ENCODE data around the gene CP. TPM values are rescaled to one million over a fixed set of nuclear protein-coding genes. Genes with fewer than 3 reads are reported as not detected.
A peak's percentile ranks its signal among the peaks of the same experiment; 100 is the strongest.

CP gene
- total and polyA plus RNA-seq, 12 donors, result 1.3 to 22.7 (median 3.5) TPM

DNA sequence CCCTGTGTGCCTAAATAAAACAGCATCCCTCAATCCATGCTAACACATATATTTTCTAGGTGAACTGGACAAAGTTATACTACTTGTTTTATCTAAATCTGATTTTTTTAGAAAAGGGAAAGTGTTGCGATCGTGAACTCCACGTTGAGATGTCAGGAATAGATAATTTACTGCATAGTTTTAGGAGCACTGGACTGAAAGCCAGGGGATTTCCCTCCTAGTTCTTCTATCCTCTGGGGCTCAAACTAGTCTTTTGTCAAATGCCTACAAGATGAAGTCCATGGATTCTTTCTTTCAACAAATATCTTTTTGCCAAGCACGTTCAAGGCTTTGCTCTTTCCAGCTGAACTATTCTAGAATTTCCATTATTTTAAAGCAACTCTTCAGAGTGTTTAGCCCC, 92.8 kb downstream of the CP start:
- H3K36me3 ChIP-seq, result no peaks in the 10 kb centered on the region
- TF ChIP-seq, protein P1, sequence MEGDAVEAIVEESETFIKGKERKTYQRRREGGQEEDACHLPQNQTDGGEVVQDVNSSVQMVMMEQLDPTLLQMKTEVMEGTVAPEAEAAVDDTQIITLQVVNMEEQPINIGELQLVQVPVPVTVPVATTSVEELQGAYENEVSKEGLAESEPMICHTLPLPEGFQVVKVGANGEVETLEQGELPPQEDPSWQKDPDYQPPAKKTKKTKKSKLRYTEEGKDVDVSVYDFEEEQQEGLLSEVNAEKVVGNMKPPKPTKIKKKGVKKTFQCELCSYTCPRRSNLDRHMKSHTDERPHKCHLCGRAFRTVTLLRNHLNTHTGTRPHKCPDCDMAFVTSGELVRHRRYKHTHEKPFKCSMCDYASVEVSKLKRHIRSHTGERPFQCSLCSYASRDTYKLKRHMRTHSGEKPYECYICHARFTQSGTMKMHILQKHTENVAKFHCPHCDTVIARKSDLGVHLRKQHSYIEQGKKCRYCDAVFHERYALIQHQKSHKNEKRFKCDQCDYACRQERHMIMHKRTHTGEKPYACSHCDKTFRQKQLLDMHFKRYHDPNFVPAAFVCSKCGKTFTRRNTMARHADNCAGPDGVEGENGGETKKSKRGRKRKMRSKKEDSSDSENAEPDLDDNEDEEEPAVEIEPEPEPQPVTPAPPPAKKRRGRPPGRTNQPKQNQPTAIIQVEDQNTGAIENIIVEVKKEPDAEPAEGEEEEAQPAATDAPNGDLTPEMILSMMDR (IDR thresholded peaks at IDR 0.05), result no peak
- WGBS, 2 donors, result 8 to 16% methylated on average over 4 of the region's 4 CpGs
- H3K27ac ChIP-seq, result peak overlapping the region in 9 of 10 donors; percentile 60 to 90 (median 84)
- H3K27me3 ChIP-seq, result no peaks in the 10 kb centered on the region
- H3K9me3 ChIP-seq, result no peaks in the 10 kb centered on the region
- intact Hi-C loops (cut with DNase I), result loop anchor here in 7 of 10 donors (2.0 to 10.0 kb wide), 6 partner anchors 144 to 376 kb away; partner anchors contain the start of gene TM4SF4 (in 1 of the 7)
- ATAC-seq (peak in 3 of 8 donors; percentile 5 to 12 (median 6)), DNase-seq (no peak)
- peaks cover 0 to 32% (median 27%) of the 10 kb centered on the region in 9 donors for H3K4me1 ChIP-seq
- peak overlapping the region; percentile 42 to 99 (median 88) for H3K4me3 ChIP-seq

DNA sequence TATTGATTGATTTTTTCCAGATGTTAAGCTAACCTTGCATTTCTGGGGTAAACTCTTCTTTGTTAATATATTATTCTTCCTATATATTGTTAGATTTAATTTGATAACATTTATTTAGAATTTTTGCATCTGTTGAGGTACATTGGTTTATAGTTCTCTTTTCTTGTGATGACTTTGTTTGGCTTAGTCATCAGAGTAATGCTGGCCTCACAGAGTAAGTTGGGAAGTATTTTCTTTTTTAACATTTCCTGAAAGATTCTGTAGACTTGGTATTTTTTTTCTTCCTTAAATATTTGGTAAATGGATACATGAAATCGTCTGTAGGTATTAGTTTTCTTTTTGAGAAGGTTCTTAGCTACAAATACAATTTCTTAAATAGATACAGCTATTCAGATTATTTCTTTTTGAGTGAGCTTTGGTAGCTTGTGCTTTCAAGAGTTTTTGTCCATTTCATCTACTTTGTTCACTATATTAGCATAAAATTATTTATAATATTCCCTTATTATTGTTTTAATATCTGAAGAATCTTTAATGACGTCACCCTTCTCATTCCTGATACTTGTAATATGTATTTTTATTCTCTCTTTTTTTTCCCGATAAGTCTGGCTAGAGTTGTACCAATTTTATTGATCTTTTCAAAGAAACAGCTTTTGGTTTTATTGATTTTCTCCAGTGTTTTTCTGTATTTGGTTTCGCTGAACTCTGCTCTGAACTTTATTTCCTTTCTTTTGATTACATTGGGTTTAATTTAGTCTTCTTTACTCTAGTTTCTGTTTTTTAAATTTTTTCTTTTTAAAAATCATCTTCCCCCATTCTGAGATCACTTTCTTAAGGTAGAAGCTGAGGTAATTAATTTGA, 98.7 kb downstream of the CP start:
- peaks cover 0 to 5% (median 0%) of the 10 kb centered on the region in 9 donors for H3K4me1 ChIP-seq
- H3K36me3 ChIP-seq, result no peaks in the 10 kb centered on the region
- intact Hi-C loops (cut with DNase I), result loop anchor here in 7 of 10 donors (5.0 to 10.0 kb wide), 6 partner anchors 158 to 382 kb away; partner anchors contain the start of gene TM4SF4 (in 1 of the 7)
- no peak overlapping the region for H3K27ac ChIP-seq
- H3K9me3 ChIP-seq, result no peaks in the 10 kb centered on the region
- no peak overlapping the region for H3K4me3 ChIP-seq
- no peak for ATAC-seq
- WGBS, 2 donors, result 89 to 93% methylated on average over 4 of the region's 4 CpGs
- TF ChIP-seq, protein P1 (IDR thresholded peaks at IDR 0.05), result no peak
- H3K27me3 ChIP-seq, result no peaks in the 10 kb centered on the region
- no peak for DNase-seq

Other genes starting within 250 kb of the CP start
- gene GYG1, start 230.3 kb downstream of the CP start, total RNA-seq, result 100 to 1,000 TPM; 126 to 210 (median 157) TPM
- 100 to 1,000 TPM in 1 of 2 donors, 10 to 100 TPM in 1; 56.5 to 156 TPM for gene GYG1, start 230.3 kb downstream of the CP start, polyA plus RNA-seq
- gene HLTF, start 135.3 kb downstream of the CP start, total RNA-seq, result 10 to 100 TPM; 19.1 to 38.6 (median 30.6) TPM
- gene HLTF, start 135.3 kb downstream of the CP start, polyA plus RNA-seq, result 1 to 10 TPM; 4.5 to 4.6 TPM
- gene HPS3, start 92.2 kb downstream of the CP start, total RNA-seq, result 10 to 100 TPM in 1 of 10 donors, 1 to 10 TPM in 9; 3.9 to 12.8 (median 5.0) TPM
- 1 to 10 TPM; 3.7 to 4.4 TPM for gene HPS3, start 92.2 kb downstream of the CP start, polyA plus RNA-seq
- 10 to 100 TPM in 6 of 10 donors, 1 to 10 TPM in 4; 4.1 to 21.2 (median 10.3) TPM for gene TM4SF18, start 111.8 kb upstream of the CP start, total RNA-seq
- 1 to 10 TPM; 6.0 TPM for gene TM4SF18, start 111.8 kb upstream of the CP start, polyA plus RNA-seq
- 100 to 1,000 TPM in 5 of 10 donors, 10 to 100 TPM in 5; 63.6 to 142 (median 95.2) TPM for gene TM4SF1, start 155.8 kb upstream of the CP start, total RNA-seq
- gene TM4SF1, start 155.8 kb upstream of the CP start, polyA plus RNA-seq, result 100 to 1,000 TPM; 131 to 132 TPM